T-helper 9 cell (primary cell): Measurements from ENCODE around the gene AGPS.
"Not testable (repeated sequence)": the region's sequence is repeated elsewhere in the genome, so short reads cannot be mapped to it uniquely, and the experiment has no call there.

Source experiments
- DNase-seq: peaks from one replicate; pipeline ENCODE4 v3.0.0-alpha.2; 2020

The AGPS gene

GRCh38 chr2:177391822-177392372, 676 bp upstream of the AGPS start:
- DNase-seq: no peak

- DNase-seq: no peak
Observed at GRCh38 chr2:177393203-177393755, 706 bp downstream of the AGPS start.

- DNase-seq: no peak
Observed at GRCh38 chr2:177393824-177394593, 1.4 kb downstream of the AGPS start.

GRCh38 chr2:177394594-177394973, 2.0 kb downstream of the AGPS start:
- no peak for DNase-seq

GRCh38 chr2:177395351-177396065, 2.9 kb downstream of the AGPS start:
- DNase-seq: no peak

GRCh38 chr2:177396703-177397460, 4.3 kb downstream of the AGPS start:
- no peak for DNase-seq

GRCh38 chr2:177397481-177398289, 5.1 kb downstream of the AGPS start:
- DNase-seq: no peak

GRCh38 chr2:177398290-177398683, 5.7 kb downstream of the AGPS start:
- DNase-seq: no peak

- DNase-seq: no peak
Observed at GRCh38 chr2:177398791-177399190, 6.2 kb downstream of the AGPS start.

GRCh38 chr2:177399376-177399775, 6.8 kb downstream of the AGPS start:
- DNase-seq: no peak

GRCh38 chr2:177400337-177400923, 7.9 kb downstream of the AGPS start:
- DNase-seq: no peak

- DNase-seq: no peak
Observed at GRCh38 chr2:177402096-177402495, 9.5 kb downstream of the AGPS start.

- DNase-seq: no peak
Observed at GRCh38 chr2:177403838-177404237, 11.3 kb downstream of the AGPS start.

- no peak for DNase-seq
Observed at GRCh38 chr2:177404243-177404642, 11.7 kb downstream of the AGPS start.

GRCh38 chr2:177405029-177405692, 12.6 kb downstream of the AGPS start:
- no peak for DNase-seq

GRCh38 chr2:177406182-177406581, 13.6 kb downstream of the AGPS start:
- DNase-seq: no peak

- no peak for DNase-seq
Observed at GRCh38 chr2:177407031-177407430, 14.5 kb downstream of the AGPS start.

- DNase-seq: not testable (repeated sequence)
Observed at GRCh38 chr2:177410629-177411028, 18.1 kb downstream of the AGPS start.

- no peak for DNase-seq
Observed at GRCh38 chr2:177413703-177414102, 21.1 kb downstream of the AGPS start.

GRCh38 chr2:177419274-177419673, 26.7 kb downstream of the AGPS start:
- DNase-seq: no peak

GRCh38 chr2:177422271-177422670, 29.7 kb downstream of the AGPS start:
- no peak for DNase-seq
